Peyer's patch (tissue), 4 donors: ENCODE measurements around the gene KRTAP4-1.

Experiments used
- POLR2A ChIP-seq, 2 donors: fragments of 450-650 bp; IDR thresholded peaks; one replicate each; pipeline ENCODE4 v1.5.1; 2017; ENCODE audit warnings: antibody characterized with exemption in 2 of 2, mild to moderate bottlenecking in 2 of 2, moderate library complexity in 2 of 2
- TF ChIP-seq, protein P1 (sequence below), 6 experiments: fragments of 450-650 bp in 4 of 6; fragments of 200-600 bp in 2 of 6; sonication (generic) in 1 of 6; IDR thresholded peaks; one replicate each; pipeline ENCODE4 v1.5.1; 2017 to 2019; ENCODE audit warnings: antibody characterized with exemption in 6 of 6, mild to moderate bottlenecking in 3 of 6, moderate library complexity in 1 of 6

DNA sequence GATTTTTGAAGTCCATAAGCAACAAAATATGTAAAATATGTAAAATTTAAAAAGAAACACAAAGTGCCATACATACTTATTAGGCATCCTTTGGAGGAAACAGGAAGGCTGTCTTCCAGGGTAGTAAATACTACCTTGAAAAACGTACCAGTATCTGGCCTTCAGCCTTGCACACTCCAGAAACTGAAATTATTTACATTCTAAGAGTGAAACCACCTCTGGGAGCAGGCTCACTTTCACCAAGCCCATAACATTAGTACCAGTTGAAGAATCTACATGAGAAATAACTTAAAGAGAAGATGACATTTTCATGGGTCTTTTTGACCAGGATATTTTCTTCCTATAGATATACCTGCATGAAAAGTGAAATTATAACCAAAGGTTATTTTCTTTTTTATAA lies 11.4 kb upstream of the KRTAP4-1 start:
- TF ChIP-seq, protein P1, sequence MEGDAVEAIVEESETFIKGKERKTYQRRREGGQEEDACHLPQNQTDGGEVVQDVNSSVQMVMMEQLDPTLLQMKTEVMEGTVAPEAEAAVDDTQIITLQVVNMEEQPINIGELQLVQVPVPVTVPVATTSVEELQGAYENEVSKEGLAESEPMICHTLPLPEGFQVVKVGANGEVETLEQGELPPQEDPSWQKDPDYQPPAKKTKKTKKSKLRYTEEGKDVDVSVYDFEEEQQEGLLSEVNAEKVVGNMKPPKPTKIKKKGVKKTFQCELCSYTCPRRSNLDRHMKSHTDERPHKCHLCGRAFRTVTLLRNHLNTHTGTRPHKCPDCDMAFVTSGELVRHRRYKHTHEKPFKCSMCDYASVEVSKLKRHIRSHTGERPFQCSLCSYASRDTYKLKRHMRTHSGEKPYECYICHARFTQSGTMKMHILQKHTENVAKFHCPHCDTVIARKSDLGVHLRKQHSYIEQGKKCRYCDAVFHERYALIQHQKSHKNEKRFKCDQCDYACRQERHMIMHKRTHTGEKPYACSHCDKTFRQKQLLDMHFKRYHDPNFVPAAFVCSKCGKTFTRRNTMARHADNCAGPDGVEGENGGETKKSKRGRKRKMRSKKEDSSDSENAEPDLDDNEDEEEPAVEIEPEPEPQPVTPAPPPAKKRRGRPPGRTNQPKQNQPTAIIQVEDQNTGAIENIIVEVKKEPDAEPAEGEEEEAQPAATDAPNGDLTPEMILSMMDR (IDR thresholded peaks at IDR 0.05) = no peak
- TF ChIP-seq POLR2A (IDR thresholded peaks at IDR 0.05) = no peak
